ENCODE results near the gene HDAC7.
"Not testable (repeated sequence)": the region's sequence is repeated elsewhere in the genome, so short reads cannot be mapped to it uniquely, and the experiment has no call there.

The HDAC7 gene

DNA sequence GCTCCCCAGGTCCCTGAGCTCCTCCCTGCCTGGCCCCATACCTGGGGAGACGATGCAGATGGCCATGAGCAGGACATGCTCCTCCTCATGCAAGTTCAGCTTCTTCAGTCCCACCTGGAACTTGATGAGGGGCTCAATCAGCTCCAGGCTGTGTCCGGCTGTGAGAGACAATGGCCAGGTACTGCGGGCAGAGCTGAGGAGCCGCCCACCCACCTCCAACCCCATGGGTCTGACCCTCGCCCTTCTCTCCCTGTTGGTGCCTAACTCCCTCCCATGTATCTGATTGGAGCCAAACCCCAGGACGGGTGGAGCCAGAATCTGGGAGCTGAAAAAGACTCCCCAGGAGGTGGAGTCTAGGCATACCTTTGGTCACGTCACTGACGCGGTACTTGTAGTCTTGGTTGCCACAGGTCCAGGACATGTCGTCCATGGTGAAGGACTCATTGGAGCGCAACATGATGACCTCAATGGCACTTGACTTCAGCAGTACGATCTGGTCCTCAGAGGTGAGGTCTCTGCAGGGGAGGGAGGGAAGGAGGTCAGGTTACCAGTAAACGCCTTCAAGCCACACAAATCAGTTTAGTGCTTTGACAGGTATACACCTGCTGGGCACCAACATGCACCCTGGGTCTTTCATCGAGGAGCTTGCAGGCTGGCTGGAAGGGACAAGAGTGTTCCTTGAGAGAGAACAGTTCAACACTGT lies 26.7 kb upstream of the HDAC7 start:
- no peak overlapping the region for H3K9ac ChIP-seq (ENCODE audit: low read length)

DNA sequence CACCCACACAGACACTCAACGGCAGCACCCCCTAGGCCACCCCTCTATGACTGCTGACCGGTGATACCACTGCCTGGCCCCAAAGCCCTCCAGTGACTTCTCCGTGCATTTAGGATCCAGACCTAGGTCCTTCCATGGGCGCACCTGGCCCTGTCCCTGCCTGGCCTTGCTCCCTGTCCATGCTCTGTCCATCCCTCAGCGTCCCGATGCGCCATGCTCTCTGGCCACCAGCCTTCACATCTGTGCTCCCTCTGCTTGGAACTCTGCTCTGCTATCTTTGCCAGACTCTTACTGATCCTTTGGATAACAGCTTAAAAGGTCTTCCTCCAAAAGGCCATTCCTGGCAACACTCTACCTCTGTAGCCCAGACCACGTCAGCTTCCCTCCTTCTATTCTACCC lies 25.4 kb upstream of the HDAC7 start:
- no peak overlapping the region for H3K4me3 ChIP-seq (ENCODE audit: low read depth in 1 of 2, low read length in 2 of 2)
- no peak overlapping the region for H3K9ac ChIP-seq (ENCODE audit: low read length)
- no peaks in the 10 kb centered on the region for H3K27me3 ChIP-seq (ENCODE audit: control insufficient read depth in 1 of 2, insufficient read depth in 2 of 2, low read length in 2 of 2)
- no peaks in the 10 kb centered on the region for H3K4me1 ChIP-seq (ENCODE audit: insufficient read depth, low read length)
- no peaks in the 10 kb centered on the region for H3K36me3 ChIP-seq (ENCODE audit: insufficient read depth, low read length)
- no peak overlapping the region for H3K27ac ChIP-seq (ENCODE audit: low read depth, low read length)
- H3K9me3 ChIP-seq (ENCODE audit: low read length): no peaks in the 10 kb centered on the region

More for the DNA sequence above, 26.7 kb upstream of the HDAC7 start:
- Histone ChIP-seq H3K27me3 (ENCODE audit: control insufficient read depth in 1 of 2, insufficient read depth in 2 of 2, low read length in 2 of 2) (no peaks in the 10 kb centered on the region), H3K36me3 (ENCODE audit: insufficient read depth, low read length) (no peaks in the 10 kb centered on the region), H3K4me3 (ENCODE audit: low read depth in 1 of 2, low read length in 2 of 2) (no peak overlapping the region), H3K9me3 (ENCODE audit: low read length) (no peaks in the 10 kb centered on the region), H3K4me1 (ENCODE audit: insufficient read depth, low read length) (no peaks in the 10 kb centered on the region), H3K27ac (ENCODE audit: low read depth, low read length) (no peak overlapping the region)

- Histone ChIP-seq H3K36me3 (ENCODE audit: insufficient read depth, low read length) (no peaks in the 10 kb centered on the region), H3K9ac (ENCODE audit: low read length) (no peak overlapping the region), H3K27ac (ENCODE audit: low read depth, low read length) (no peak overlapping the region)
Observed at GRCh38 chr12:47844264-47845019, 24.7 kb upstream of the HDAC7 start.

DNA sequence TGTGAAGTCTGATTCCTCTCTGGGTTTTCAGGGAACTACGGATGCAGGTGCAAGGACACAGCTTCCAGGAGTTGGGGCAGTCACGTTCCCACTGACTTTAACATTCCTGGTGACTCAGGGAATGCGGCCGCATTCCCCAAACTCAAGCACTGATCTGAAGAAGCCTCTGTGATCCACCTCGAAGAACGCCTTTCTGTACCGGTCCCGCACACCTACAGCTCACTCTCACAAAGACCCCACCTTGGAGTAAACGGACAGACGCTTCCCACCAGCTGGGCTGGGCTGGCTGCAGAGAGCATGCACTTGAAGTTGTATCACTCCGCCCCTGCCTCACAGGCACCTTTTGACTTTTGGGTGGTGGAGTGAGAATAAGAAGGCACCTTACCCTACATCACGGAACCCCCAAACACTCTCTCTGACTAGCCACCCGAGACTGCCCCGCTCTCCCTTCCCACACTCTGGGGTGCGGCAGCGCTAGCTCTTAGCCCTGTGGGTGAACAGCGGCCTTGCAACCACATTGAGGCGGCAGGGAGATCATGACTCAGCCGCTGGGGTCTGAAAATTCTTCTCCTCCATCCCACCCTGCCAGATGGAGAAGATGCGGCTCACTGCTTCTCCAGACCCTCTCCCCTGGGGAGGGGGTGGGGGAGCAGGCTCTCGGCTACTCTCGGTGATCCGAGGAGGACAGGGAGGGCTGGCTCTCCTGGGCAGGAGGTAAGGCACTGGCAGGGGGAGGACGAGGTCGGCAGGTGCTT lies 23.7 kb upstream of the HDAC7 start:
- no peak overlapping the region for H3K27ac ChIP-seq (ENCODE audit: low read depth, low read length)
- no peak overlapping the region for H3K9ac ChIP-seq (ENCODE audit: low read length)
- no peaks in the 10 kb centered on the region for H3K4me1 ChIP-seq (ENCODE audit: insufficient read depth, low read length)

More at GRCh38 chr12:47844264-47845019, 24.7 kb upstream of the HDAC7 start:
- no peak overlapping the region for H3K4me3 ChIP-seq (ENCODE audit: low read depth in 1 of 2, low read length in 2 of 2)
- H3K4me1 ChIP-seq (ENCODE audit: insufficient read depth, low read length): no peaks in the 10 kb centered on the region
- no peaks in the 10 kb centered on the region for H3K9me3 ChIP-seq (ENCODE audit: low read length)
- H3K27me3 ChIP-seq (ENCODE audit: control insufficient read depth in 1 of 2, insufficient read depth in 2 of 2, low read length in 2 of 2): no peaks in the 10 kb centered on the region

DNA sequence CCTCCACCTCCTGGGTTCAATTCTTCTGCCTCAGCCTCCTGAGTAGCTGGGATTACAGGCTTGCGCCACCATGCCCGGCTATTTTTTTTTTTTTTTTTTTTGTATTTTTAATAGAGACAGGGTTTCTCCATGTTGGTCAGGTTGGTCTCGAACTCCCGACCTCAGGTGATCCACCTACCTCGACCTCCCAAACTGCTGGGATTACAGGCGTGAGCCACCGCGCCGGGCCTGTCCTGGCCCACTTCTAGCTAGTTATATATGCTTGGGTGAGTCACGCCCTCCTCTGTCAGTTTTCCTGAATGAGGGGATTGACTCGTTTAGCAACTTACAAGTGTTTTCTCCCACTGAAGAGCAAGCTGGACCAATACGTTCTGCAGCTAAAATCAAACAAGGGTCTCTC lies 22.8 kb upstream of the HDAC7 start:
- H3K27me3 ChIP-seq (ENCODE audit: control insufficient read depth in 1 of 2, insufficient read depth in 2 of 2, low read length in 2 of 2); H3K27ac ChIP-seq (ENCODE audit: low read depth, low read length); H3K9me3 ChIP-seq (ENCODE audit: low read length); H3K4me3 ChIP-seq (ENCODE audit: low read depth in 1 of 2, low read length in 2 of 2); H3K4me1 ChIP-seq (ENCODE audit: insufficient read depth, low read length); H3K36me3 ChIP-seq (ENCODE audit: insufficient read depth, low read length); H3K9ac ChIP-seq (ENCODE audit: low read length): not testable (repeated sequence)

More for the DNA sequence above, 23.7 kb upstream of the HDAC7 start:
- H3K9me3 ChIP-seq (ENCODE audit: low read length): no peaks in the 10 kb centered on the region
- no peak overlapping the region for H3K4me3 ChIP-seq (ENCODE audit: low read depth in 1 of 2, low read length in 2 of 2)
- no peaks in the 10 kb centered on the region for H3K27me3 ChIP-seq (ENCODE audit: control insufficient read depth in 1 of 2, insufficient read depth in 2 of 2, low read length in 2 of 2)
- no peaks in the 10 kb centered on the region for H3K36me3 ChIP-seq (ENCODE audit: insufficient read depth, low read length)

GRCh38 chr12:47841910-47842309 lies 22.2 kb upstream of the HDAC7 start:
- Histone ChIP-seq H3K27ac (ENCODE audit: low read depth, low read length) (no peak overlapping the region), H3K27me3 (ENCODE audit: control insufficient read depth in 1 of 2, insufficient read depth in 2 of 2, low read length in 2 of 2) (no peaks in the 10 kb centered on the region), H3K4me1 (ENCODE audit: insufficient read depth, low read length) (no peaks in the 10 kb centered on the region), H3K36me3 (ENCODE audit: insufficient read depth, low read length) (no peaks in the 10 kb centered on the region), H3K4me3 (ENCODE audit: low read depth in 1 of 2, low read length in 2 of 2) (no peak overlapping the region), H3K9ac (ENCODE audit: low read length) (no peak overlapping the region), H3K9me3 (ENCODE audit: low read length) (no peaks in the 10 kb centered on the region)

DNA sequence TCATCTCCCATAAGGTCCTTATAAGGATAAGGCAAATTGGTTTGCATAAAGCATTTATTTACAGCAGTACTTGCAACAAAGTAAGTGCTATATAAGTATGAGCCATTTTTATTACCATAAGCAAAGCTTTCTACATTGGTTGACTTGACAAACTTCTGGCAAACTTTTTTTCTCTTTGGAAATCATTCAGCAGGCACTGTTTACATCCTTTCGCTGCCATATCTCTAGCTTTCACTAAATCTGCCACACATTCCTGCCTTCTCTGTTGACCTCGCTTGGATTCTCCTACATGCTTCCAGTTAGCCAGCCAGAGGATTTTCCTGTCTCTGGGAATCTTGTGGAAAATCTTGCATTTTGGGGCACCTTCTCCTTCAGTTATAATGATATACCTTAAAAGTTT lies 21.8 kb upstream of the HDAC7 start:
- Histone ChIP-seq H3K9ac (ENCODE audit: low read length) (no peak overlapping the region), H3K27ac (ENCODE audit: low read depth, low read length) (no peak overlapping the region), H3K27me3 (ENCODE audit: control insufficient read depth in 1 of 2, insufficient read depth in 2 of 2, low read length in 2 of 2) (no peaks in the 10 kb centered on the region), H3K4me3 (ENCODE audit: low read depth in 1 of 2, low read length in 2 of 2) (no peak overlapping the region), H3K9me3 (ENCODE audit: low read length) (no peaks in the 10 kb centered on the region), H3K36me3 (ENCODE audit: insufficient read depth, low read length) (no peaks in the 10 kb centered on the region), H3K4me1 (ENCODE audit: insufficient read depth, low read length) (no peaks in the 10 kb centered on the region)

DNA sequence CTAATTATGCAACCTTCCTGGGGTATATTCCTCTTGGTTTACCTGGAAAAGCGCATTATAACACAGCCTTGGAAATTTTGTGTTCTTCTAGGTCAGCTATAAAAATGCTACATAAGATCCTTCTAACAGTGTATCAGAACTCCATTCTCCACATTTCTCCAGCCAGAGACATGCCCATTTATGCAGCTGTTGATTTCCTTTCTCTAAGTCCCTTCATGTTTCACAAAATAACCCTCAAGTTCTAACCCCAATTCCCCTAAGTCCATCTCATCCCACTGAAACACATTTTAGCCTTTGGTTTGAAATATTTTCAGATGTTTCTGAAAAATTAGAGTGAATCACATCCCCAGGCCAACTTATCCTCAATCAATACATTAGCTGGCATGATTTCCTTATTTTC lies 20.9 kb upstream of the HDAC7 start:
- no peaks in the 10 kb centered on the region for H3K27me3 ChIP-seq (ENCODE audit: control insufficient read depth in 1 of 2, insufficient read depth in 2 of 2, low read length in 2 of 2)
- no peaks in the 10 kb centered on the region for H3K4me1 ChIP-seq (ENCODE audit: insufficient read depth, low read length)
- no peak overlapping the region for H3K9ac ChIP-seq (ENCODE audit: low read length)
- H3K27ac ChIP-seq (ENCODE audit: low read depth, low read length): no peak overlapping the region
- H3K4me3 ChIP-seq (ENCODE audit: low read depth in 1 of 2, low read length in 2 of 2): no peak overlapping the region
- no peaks in the 10 kb centered on the region for H3K36me3 ChIP-seq (ENCODE audit: insufficient read depth, low read length)
- no peaks in the 10 kb centered on the region for H3K9me3 ChIP-seq (ENCODE audit: low read length)

DNA sequence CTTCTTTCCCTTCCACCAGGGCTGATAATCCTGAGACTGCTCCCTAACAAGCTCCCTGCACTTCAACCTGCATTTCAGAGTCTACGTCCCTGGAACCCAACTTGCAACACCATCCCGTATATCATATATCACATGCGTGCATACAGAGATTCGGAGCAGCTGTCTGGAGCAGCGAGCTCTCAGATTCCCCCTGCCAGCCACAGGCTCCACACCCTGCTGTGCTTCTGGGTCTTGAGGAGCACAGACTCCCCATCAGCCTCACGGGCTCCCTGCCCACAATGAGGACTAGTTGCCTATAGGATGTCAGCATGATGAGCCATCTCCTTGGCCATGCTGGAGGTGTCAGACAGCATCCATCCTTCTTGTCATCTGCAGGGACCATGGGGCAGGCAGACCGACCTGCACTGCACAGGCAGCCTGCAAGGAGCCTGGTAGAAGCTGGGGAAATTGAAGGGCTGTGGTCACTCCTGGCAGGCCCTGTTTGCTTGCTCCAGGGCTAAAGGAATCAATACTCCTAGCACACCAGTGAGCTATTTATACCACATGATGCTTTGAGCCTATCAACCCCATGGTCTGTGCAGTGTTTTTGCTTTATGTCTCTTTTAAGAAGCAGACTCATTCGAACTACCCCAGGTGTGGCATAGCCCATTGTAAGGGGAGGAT lies 19.6 kb upstream of the HDAC7 start:
- H3K27ac ChIP-seq (ENCODE audit: low read depth, low read length): no peak overlapping the region
- no peaks in the 10 kb centered on the region for H3K27me3 ChIP-seq (ENCODE audit: control insufficient read depth in 1 of 2, insufficient read depth in 2 of 2, low read length in 2 of 2)
- H3K4me1 ChIP-seq (ENCODE audit: insufficient read depth, low read length): no peaks in the 10 kb centered on the region

DNA sequence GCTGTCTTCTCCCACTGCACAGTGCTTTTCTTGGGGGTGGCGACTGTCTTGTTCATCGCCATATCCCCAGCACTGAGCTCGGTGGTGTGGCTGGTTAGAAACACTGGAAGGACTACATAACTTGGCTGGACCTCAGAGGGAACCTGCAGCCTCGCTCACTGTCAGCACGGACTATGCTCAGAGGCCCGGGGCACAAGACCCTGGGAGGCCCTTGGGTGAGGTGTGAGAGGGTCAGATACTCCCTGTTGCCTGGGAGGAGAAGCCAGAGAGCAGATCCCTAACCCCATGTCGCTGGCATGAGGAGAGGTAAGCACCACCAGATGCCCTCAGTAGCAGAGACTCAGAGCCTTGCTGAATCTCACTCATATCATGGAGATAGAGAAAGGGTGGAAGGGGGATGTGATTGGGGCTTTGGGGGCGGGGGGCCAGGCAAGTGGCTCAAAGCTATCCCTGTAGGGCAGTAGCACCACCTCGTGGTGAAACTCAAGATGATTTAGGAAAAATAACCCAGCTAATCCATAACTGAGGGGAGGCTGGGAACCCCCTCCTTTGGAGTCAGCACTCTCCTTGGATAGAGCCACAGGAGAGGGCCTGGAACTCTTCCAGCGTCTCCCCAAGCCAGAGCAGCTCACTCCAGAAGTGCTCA lies 18.7 kb upstream of the HDAC7 start:
- H3K9ac ChIP-seq (ENCODE audit: low read length): no peak overlapping the region

More for the DNA sequence above, 19.6 kb upstream of the HDAC7 start:
- Histone ChIP-seq H3K4me3 (ENCODE audit: low read depth in 1 of 2, low read length in 2 of 2) (no peak overlapping the region), H3K9ac (ENCODE audit: low read length) (no peak overlapping the region), H3K36me3 (ENCODE audit: insufficient read depth, low read length) (no peaks in the 10 kb centered on the region), H3K9me3 (ENCODE audit: low read length) (no peaks in the 10 kb centered on the region)

More for the DNA sequence above, 18.7 kb upstream of the HDAC7 start:
- no peaks in the 10 kb centered on the region for H3K27me3 ChIP-seq (ENCODE audit: control insufficient read depth in 1 of 2, insufficient read depth in 2 of 2, low read length in 2 of 2)
- H3K27ac ChIP-seq (ENCODE audit: low read depth, low read length): peak overlapping the region; percentile 22
- H3K4me1 ChIP-seq (ENCODE audit: insufficient read depth, low read length): no peaks in the 10 kb centered on the region
- H3K4me3 ChIP-seq (ENCODE audit: low read depth in 1 of 2, low read length in 2 of 2): no peak overlapping the region
- no peaks in the 10 kb centered on the region for H3K36me3 ChIP-seq (ENCODE audit: insufficient read depth, low read length)
- H3K9me3 ChIP-seq (ENCODE audit: low read length): no peaks in the 10 kb centered on the region
